GM19035 (cell line): Measurements from ENCODE around the gene RSPH9.
"Not testable (repeated sequence)": the region's sequence is repeated elsewhere in the genome, so short reads cannot be mapped to it uniquely, and the experiment has no call there.

Experiments used
- ATAC-seq: cut with Tn5 transposase; IDR thresholded peaks from one replicate; pipeline ENCODE4 v1.9.1; 2021; ENCODE audit not compliant: unreplicated experiment

The RSPH9 gene

DNA sequence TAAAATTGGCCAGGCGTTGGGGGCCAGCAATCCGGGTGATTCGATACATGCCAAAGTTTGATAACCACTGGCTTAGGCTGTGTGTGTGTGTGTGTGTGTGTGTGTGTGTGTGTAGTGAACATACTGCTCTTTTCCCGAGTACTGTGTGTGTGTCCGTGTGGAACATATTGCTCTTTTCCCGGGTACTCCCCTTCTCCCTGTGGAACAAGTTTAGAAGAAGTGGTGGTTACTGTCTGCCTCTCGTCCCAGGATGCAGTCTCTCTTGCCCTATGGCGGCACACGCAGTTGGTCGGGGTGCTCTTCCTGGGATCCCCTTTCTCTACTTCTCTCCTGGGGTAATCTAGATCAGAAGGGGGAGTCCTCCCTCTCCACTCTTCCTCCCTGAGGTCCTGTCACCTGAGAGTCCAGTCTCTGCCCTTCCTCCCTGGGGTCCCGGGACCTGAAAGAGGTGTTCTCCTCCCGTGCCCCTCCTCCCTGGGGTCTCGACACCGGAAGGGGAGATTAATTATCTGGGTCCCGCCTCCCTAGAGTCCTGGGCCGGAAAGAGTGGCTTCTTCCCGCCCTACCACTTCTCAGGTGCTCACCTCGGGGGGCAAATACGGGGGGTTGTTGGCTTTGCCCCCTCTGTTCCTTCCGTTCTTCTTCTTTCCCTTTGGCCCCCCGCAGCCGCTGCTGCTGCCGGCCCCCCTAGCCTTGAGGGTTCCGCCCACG lies 16.3 kb upstream of the RSPH9 start:
- no peak for ATAC-seq

DNA sequence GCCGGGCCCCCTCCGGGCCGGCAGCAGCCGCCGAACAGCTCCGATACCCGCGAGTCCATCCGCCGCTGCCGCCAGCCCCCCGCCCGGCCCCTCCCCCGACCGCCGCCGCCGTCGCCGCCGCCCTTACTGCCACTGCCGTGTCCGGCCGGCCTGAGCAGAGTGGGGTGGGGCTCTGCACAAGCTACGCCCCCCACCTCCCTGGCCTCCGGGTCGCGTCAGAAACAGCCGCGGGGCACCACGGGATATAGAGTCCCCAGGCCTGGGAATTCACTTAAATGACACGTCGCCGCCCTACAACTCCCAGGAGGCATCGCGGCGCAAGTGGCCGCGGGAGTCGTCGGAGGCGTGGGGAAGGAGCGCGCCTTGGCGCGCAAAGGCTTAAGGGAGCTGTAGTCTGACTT lies 15.7 kb upstream of the RSPH9 start, which contains the start of gene GTPBP2:
TSS of gene GTPBP2 (minus strand) at position 161 of the 401 bp plus-strand sequence. CDS start at position 59, 102 bp downstream.
- ATAC-seq, result peak; percentile 83

DNA sequence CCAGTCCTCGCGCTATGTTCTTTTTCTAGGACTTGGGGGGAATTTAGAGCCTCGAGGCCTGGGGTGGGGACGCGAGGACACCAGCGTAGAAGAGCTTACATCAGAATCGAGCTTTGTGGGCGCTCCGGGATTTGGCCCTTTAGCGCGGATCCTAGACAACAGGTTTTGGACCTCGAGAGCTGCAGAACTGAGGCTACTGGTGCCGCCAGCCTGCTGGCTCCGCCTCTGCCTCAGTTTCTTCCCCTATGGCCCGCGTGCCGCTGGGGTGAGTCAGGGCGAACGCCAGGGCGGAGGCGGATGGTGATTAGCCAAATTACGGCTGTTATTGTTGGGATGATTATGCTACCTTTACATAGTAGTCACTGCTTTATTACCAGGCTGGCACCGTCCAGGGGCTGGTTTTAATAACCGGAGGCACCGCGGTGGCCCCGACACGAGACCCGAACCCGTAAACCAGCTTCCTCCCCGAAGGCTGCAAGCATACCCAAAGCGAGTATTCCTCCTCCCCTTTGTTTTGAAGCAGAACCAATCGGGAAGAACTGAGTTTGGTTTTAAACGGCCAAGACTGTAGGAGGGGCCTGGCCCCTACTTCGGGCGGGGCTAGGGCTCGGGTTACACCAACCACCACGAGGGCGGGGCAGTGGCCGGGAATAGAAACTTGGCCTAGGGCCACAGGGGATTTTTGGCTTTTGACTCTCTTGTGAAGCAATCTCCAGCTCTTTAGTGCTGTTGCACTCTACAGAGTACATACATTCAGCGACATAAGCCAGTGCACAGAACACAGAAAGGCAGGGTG lies 15.1 kb upstream of the RSPH9 start:
- peak; percentile 69 for ATAC-seq

DNA sequence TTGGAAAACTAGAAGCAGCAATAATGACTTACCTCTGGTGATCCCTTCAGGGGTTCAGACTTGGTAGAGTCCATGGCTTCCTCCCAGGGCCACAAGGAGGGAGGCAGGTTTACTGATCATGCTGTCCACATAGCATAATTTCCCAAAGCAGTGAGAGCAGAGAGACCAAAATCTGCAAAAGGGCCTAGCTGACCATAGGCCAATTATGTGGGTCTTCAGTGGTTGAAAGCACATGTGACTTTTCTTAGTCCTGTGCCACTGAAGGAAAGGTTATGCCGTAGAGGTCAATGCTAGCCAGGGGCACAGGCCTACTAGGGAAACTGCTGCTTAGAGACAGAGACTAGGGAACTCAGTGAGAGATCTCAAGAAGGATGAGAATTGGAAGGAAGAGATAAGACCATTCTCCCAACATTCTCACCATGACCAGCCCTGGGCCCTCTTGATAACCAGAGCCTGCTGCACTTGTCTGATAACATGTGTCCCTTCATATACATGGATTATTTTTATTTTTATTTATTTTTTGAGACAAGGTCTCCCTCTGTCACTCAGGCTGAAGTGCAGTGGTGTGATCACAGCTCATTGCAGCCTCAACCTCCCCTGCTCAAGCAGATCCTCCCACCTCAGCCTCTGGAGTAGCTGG lies 13.7 kb upstream of the RSPH9 start:
- no peak for ATAC-seq

DNA sequence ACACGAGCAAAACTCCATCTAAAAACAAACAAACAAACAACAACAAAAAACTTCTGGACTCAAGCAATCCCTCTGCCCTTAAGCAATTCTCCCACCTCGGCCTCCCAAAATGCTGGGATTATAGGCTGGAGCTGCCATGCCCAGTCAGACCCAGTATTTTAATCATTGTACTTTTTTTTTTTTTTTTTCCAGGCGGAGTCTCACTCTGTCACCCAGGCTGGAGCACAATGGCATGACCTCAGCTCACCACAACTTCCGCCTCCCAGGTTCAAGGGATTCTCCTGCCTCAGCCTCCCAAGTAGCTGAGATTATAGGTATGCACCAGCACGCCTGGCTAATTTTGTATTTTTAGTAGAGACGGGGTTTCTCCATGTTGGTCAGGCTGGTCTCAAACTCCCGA lies 11.8 kb upstream of the RSPH9 start:
- not testable (repeated sequence) for ATAC-seq

DNA sequence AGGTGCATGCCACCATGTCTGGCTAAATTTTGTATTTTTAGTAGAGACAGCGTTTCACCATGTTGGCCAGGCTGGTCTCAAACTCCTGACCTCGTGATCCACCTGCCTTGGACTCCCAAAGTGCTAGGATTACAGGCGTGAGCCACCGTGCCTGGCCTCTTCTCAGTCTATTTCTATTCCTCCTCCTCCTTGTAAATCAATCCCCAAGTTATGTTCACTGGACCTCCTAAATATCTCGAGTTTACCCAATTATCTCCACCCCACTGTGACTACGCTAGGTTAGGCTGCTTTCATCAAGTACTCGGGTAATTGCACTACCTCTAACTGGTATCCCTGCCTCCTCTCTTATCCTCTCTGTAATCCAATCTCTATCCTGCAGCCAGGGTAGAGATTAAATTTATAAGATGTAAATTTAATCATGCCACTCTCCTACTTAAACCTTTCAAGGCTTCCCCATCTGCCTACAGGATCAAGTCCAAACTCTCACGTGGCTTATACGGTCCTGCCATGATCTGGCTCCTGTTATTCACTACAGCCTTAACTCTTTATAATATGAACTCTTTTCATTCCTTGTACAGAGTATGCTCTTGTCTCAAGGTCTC lies 10.0 kb upstream of the RSPH9 start:
- no peak for ATAC-seq

DNA sequence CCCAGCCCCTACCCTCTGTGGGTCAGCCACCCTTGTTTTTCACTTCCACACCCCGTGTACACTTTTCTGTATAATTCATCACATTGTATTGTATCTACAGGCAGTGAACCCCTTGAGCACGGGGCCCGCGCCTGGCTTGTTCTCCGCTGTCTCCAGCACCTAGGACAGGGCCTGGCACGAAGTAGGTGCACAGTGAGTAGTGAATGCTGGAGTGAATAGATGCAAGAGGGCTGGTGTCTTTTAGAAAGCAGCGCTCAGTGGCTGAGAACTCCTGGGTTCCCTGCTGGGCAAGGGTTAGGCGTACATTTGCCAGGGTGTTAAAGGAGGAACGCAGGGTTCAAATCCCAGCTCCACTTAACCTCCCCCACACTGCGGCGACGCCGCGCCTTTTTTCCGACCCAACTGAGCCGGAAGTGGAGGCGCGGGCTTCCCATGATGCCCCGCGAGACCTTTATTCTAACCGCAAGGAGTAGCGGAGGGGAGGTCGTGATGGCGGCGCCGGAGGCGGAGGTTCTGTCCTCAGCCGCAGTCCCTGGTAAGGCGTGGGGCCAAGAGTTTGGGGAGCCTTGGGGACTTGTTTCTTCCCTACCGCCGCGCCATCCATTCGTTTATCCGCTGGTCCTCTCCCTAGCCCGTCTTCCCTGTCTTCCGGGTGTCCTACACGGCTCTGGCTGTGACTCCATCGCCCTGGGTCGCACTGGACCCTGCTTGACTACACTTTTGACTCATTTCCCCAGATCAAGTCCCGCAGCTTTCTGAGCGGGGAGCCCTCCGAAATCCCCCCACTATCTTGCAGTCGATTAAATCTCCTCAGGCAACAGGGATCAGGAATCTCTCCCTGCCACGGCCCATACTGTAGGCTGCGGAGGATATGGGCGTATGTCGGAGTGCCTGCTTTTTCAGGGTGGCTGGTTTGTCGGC lies 9.2 kb upstream of the RSPH9 start, which contains the start of gene MAD2L1BP:
TSS of gene MAD2L1BP (plus strand) at position 454 of the 921 bp plus-strand sequence. CDS start at position 490, 36 bp downstream.
- peak; percentile 80 for ATAC-seq

DNA sequence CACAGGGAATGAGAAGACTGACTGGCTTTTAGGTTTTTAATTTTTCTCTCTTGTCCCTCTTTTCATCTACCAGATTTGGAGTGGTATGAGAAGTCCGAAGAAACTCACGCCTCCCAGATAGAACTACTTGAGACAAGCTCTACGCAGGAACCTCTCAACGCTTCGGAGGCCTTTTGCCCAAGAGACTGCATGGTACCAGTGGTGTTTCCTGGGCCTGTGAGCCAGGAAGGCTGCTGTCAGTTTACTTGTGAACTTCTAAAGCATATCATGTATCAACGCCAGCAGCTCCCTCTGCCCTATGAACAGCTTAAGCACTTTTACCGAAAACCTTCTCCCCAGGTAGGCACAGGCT lies 8.6 kb upstream of the RSPH9 start:
- ATAC-seq, result peak; percentile 12

DNA sequence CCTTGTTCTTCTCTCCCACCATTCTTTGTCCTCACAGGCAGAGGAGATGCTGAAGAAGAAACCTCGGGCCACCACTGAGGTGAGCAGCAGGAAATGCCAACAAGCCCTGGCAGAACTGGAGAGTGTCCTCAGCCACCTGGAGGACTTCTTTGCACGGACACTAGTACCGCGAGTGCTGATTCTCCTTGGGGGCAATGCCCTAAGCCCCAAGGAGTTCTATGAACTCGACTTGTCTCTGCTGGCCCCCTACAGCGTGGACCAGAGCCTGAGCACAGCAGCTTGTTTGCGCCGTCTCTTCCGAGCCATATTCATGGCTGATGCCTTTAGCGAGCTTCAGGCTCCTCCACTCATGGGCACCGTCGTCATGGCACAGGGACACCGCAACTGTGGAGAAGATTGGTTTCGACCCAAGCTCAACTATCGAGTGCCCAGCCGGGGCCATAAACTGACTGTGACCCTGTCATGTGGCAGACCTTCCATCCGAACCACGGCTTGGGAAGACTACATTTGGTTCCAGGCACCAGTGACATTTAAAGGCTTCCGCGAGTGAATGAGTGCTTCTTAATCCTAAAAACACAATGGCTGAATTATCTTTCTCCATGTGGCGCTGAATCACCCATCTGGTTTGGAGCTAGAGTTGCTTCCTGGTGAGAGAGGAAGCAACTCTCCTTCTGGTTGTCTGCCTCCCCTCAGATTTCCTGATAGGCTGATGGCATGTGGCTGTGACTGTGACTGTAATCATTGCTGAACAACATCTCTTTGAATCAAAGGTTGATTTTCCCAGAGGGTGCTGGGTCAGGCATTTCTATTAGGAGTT lies 4.6 kb upstream of the RSPH9 start:
- ATAC-seq, result no peak

DNA sequence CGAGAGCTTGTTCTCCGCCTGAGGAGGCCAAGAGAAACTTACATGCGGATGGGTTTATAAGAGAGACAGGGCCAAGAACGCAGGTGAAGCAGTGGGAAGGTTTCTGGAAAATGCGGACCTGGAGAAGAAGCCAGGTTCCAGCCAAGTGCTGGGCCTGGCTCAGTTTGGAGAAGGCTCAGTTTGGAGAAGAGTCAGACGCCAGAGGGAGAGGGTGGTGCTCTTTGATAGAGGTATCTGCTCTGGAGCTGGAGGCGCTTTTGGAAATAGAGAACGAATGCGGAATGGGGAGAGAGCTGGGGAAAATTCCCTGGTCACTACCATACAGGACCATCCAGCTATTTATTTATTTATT lies 753 bp downstream of the RSPH9 start:
- ATAC-seq, result no peak

DNA sequence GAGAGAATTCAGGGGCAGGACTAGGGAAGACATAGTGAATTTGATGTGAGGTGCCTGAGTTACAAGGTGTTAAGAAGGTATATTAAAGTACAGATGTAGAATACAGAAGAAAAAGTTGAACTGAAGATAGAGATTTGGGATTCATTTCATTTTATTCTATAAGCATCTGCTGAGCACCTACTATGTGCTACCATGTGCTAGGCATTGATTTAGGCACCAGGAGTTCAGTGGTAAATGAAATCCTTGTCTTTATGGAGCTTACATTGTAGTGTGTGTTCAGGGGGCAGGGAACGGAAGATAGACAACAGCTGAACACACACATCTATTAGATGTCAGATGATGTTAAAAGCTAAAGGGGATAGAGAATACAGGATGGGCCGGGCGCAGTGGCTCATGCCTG lies 2.8 kb downstream of the RSPH9 start:
- ATAC-seq, result no peak

DNA sequence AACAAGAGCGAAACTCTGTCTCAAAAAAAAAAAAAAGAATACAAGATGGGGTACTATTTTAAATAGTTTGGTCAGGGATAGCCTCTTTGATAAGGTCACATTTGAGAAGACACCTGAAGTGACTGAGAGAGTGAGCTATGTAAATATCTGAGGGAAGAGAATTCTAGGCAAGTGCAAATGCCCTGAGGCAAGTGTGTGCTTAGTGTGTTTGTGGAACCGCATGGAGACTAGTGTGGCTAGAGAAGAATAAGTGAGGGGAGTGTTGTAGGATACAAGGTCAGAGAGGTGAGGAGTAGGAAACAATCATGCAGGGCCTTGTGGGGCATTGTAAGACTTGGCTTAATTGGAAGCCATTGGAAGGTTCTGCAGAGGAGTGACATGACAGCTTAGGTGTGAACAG lies 3.4 kb downstream of the RSPH9 start:
- ATAC-seq, result no peak

DNA sequence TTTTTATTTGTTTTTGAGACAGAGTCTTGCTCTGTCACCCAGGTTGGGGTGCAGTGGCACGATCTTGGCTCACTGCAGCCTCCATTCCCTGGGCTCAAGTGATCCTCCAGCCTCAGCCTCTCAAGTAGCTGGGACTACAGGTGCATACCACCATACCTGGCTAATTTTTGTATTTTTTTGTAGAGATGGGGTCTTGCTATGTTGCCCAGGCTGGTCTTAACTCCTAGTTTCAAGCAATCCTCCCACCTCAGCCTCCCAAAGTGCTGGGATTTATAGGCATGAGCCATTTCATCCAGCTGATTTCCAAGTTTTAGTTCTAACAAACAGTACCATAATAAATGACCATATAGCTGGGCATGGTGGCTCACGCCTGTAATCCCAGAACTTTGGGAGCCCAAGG lies 8.0 kb downstream of the RSPH9 start:
- not testable (repeated sequence) for ATAC-seq

DNA sequence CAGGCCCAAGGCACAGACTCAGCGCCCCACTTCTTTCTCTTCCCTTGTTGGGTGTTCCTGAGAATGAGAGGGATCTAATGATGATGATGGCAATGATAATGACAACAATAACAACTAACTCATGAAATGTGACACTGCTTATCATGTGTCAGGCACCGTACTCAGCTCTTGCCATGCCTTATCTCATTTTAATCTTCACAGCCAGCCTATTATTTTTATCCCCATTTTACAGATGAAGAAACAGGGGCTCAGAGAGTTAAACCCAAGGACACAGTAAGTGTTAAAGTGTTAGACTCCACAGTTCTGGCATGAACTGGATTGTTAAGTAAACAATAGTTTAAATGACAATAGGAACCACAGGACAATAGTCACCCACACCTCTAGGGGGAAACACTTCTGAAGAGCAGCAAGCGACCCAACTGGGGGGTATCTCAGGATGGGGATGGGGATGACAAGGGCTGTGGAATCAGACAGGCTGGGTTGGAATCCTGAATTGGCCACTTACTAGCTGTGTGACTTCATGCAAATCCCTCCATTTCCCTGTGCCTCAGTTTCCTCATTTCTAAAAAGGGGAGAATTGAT lies 12.5 kb downstream of the RSPH9 start:
- no peak for ATAC-seq

DNA sequence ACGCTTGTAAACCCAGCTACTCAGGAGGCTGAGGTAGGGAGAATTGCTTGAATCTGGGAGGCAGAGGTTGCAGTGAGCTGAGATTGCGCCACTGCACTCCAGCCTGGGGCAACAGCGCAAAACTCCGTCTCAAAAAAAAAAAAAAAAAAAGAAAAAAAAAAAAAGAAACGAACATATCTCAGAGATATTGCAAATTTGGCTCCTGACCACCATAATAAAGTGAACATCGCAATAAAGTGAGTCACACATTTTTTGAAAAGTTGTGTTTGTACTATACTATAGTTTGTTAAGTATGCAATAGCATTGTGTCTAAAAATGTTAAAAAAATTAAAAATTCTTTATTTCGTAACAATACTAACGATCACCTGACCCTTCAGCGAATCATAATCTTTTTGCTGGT lies 13.3 kb downstream of the RSPH9 start:
- no peak for ATAC-seq

DNA sequence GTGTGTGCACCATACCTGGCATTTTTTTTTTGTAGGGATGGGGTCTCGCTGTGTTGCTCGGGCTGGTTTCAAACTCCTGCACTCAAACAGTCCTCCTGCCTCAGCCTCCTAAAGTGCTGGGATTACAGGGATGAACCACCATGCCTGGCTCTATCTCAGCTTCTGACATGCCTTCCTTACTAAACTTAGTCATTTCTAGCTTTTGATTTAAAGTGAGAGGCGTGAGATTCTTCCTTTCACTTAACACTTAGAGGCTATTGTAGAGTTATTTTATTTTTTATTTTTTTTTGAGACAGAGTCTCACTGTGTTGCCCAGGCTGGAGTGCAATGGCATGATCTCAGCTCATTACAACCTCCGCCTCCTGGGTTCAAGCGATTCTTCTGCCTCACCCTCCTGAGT lies 18.1 kb downstream of the RSPH9 start:
- ATAC-seq, result not testable (repeated sequence)

DNA sequence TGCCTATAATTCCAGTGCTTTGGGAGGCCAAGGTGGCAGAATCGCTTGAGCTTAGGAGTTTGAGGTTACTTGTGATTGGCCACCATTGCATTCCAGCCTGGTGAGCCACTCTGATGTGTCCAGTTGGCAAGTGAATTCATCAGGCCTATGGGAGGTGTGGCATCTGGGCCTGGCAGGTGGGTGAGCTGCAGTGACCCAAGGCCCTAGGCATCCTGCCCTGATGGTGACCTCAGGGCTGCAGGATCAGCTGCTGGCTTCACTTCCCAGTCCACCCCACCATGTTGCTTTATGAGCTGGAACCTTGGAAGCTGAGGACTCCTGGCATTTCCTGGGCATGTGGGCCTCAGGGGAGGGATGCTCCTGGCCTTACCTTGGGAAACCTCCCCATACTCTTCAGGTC lies 20.5 kb downstream of the RSPH9 start:
- no peak for ATAC-seq

DNA sequence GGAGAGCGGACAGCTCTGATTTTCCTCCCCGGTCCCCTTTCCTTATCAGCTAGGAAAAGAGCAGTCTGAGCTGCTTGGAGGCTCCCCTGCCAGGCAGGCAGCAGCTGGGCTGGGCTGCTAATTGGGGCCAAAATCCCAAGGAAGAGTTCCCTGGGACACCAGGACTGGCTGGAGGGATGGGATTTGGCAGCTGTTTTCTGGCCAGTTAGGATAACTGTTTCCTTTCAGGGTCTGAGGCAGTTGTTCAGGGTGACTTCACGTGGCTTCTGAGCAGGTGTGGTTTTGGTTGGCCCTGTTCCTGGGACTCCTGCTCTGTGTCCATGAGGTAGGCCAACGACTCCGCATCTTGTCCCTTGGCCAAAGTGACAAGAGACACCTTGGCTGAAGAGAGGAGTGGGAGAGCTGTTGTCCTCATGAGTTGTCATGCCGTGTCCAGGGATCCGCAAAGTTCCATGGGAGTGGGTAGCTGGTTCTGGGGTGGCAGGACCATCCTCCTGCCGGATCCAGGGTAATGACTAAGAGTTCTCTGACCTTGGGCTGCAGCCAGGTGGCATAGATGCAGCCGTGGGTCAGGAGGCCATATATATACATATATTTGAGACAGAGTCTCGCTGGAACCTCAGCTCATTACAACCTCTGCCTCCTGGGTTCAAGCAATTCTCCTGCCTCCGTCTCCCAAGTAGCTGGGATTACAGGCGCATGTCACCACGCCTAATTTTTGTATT lies 21.5 kb downstream of the RSPH9 start:
- ATAC-seq, result no peak
